Endothelial cell of umbilical vein (primary cell): ENCODE results near the gene RIF1. TPM values are rescaled to one million over a fixed set of nuclear protein-coding genes. Genes with fewer than 3 reads are reported as not detected.

Experiments
- BruUV-seq: library from RNA; stranded (reverse); fragments of 400-500 nt; replicated peaks from 2 replicates; lab custom pipeline; 2021; lab: Mats Ljungman, UMichigan
- CTCF ChIA-PET: fragments of 300-600, 350-600 bp; sonication (Branson Sonifier 250); formaldehyde crosslinking; loops from one replicate; lab custom pipeline; 2021; ENCODE audit warnings: antibody characterized with exemption, inconsistent platforms; lab: Charles Lee
- POLR2A ChIA-PET: fragments of 300-600, 350-600 bp; sonication (Branson Sonifier 250); formaldehyde crosslinking; loops from one replicate; lab custom pipeline; 2021; ENCODE audit warnings: antibody characterized with exemption, inconsistent platforms; lab: Charles Lee
- DNase-seq: peaks from one replicate; pipeline ENCODE4 v3.0.0-alpha.2; 2011; ENCODE audit warnings: low read depth, low spot score
- FAIRE-seq: peaks from 2 replicates; lab custom pipeline; 2011; peaks lifted over from hg19 to GRCh38; lab: Jason Lieb, UNC
- H2AFZ ChIP-seq: 2 replicates; pipeline ENCODE4 v1.6.0; 2012; ENCODE audit warnings: low read depth, low read length, control low read depth, inconsistent platforms
- H3K27ac ChIP-seq: 2 replicates; pipeline ENCODE4 v1.5.1; 2011; ENCODE audit warnings: low read depth, mild to moderate bottlenecking, control low read depth, low read length, moderate library complexity; ENCODE audit not compliant: insufficient read depth
- H3K27me3 ChIP-seq, 2 experiments: 2 replicates each; pipeline versions ENCODE4 v1.6.0 to v1.6.1; 2011; ENCODE audit warnings: low read length in 2 of 2, mixed read lengths in 1 of 2; ENCODE audit not compliant: control insufficient read depth in 2 of 2, insufficient read depth in 2 of 2
- H3K36me3 ChIP-seq, 2 experiments: 2 replicates in 1 of 2; 3 replicates in 1 of 2; pipeline ENCODE4 v1.5.1; 2011; ENCODE audit warnings: low read length in 2 of 2, mild to moderate bottlenecking in 1 of 2, moderate library complexity in 1 of 2; ENCODE audit not compliant: control insufficient read depth in 2 of 2, insufficient read depth in 2 of 2; ENCODE audit errors: extremely low read depth in 1 of 2
- H3K4me1 ChIP-seq: 3 replicates; pipeline ENCODE4 v1.5.1; 2011; ENCODE audit warnings: mild to moderate bottlenecking, low read length; ENCODE audit not compliant: control insufficient read depth, insufficient read depth; ENCODE audit errors: extremely low read depth
- H3K4me2 ChIP-seq: 2 replicates; pipeline ENCODE4 v1.6.1; 2011; ENCODE audit warnings: low read length, control low read depth, mixed read lengths; ENCODE audit not compliant: insufficient read depth
- H3K4me3 ChIP-seq, 3 experiments: fragments of 200-600 bp in 1 of 3; sonication (generic), shearing (Covaris generic) in 1 of 3; replicated peaks in 1 of 3; 2 replicates each; pipeline ENCODE4 v1.5.1; 2011 to 2016; ENCODE audit warnings: control low read depth in 3 of 3, low read length in 3 of 3, mild to moderate bottlenecking in 2 of 3, inconsistent platforms in 1 of 3, low read depth in 1 of 3, moderate library complexity in 1 of 3; ENCODE audit not compliant: insufficient read depth in 1 of 3
- H3K79me2 ChIP-seq: 2 replicates; pipeline ENCODE4 v1.6.0; 2012; ENCODE audit warnings: low read length, inconsistent platforms; ENCODE audit not compliant: control insufficient read depth, insufficient read depth
- H3K9ac ChIP-seq: replicated peaks from 2 replicates; pipeline ENCODE3; 2011; ENCODE audit warnings: low read length, control low read depth; ENCODE audit not compliant: insufficient read depth; ENCODE audit errors: extremely low read depth
- H3K9me1 ChIP-seq: replicated peaks from 3 replicates; pipeline ENCODE4 v1.6.0; 2011; ENCODE audit warnings: mild to moderate bottlenecking, low read length; ENCODE audit not compliant: control insufficient read depth, insufficient read depth; ENCODE audit errors: extremely low read depth
- H3K9me3 ChIP-seq: replicated peaks from 2 replicates; pipeline ENCODE4 v1.5.1; 2012; ENCODE audit warnings: low read length, inconsistent platforms; ENCODE audit not compliant: control insufficient read depth, insufficient read depth
- H4K20me1 ChIP-seq: replicated peaks from 2 replicates; pipeline ENCODE3; 2011; ENCODE audit warnings: mild to moderate bottlenecking, low read length; ENCODE audit not compliant: control insufficient read depth, insufficient read depth; ENCODE audit errors: extremely low read depth
- EZH2 ChIP-seq: IDR thresholded peaks from 2 replicates; pipeline ENCODE4 v1.6.1; 2012; ENCODE audit warnings: borderline replicate concordance, low read depth, mild to moderate bottlenecking, moderate library complexity, low read length, inconsistent platforms; ENCODE audit not compliant: severe bottlenecking
- FOS ChIP-seq: IDR thresholded peaks from 2 replicates; pipeline ENCODE4 v1.6.1; 2011; ENCODE audit warnings: mild to moderate bottlenecking, low read length, moderate library complexity, borderline replicate concordance; ENCODE audit not compliant: insufficient read depth
- GATA2 ChIP-seq: IDR thresholded peaks from 2 replicates; pipeline ENCODE4 v1.7.0; 2011; ENCODE audit warnings: low read depth, mild to moderate bottlenecking, moderate library complexity, mixed read lengths, low read length; ENCODE audit not compliant: insufficient read length, insufficient read depth
- JUN ChIP-seq: IDR thresholded peaks from 2 replicates; pipeline ENCODE4 v1.6.1; 2011; ENCODE audit warnings: borderline replicate concordance, low read depth; ENCODE audit not compliant: insufficient read length, insufficient read depth
- MYC ChIP-seq: IDR thresholded peaks from one replicate; pipeline ENCODE4 v1.6.1; 2011; ENCODE audit warnings: mild to moderate bottlenecking, low read depth, low read length
- POLR2A ChIP-seq: IDR thresholded peaks from 2 replicates; pipeline ENCODE4 v1.6.1; 2012; ENCODE audit warnings: low read depth, mild to moderate bottlenecking, control low read depth, low read length
- POLR2AphosphoS5 ChIP-seq: IDR thresholded peaks from 2 replicates; pipeline ENCODE4 v1.6.1; 2012; ENCODE audit warnings: low read depth, mild to moderate bottlenecking, control low read depth, low read length, moderate library complexity; ENCODE audit not compliant: insufficient read depth
- dilution Hi-C: fragments of 300-500 bp; cut with MboI; formaldehyde crosslinking; loops from one replicate; pipeline ENCODE4 v1.15.0; 2019; ENCODE audit warnings: low sequenced_read_pairs; ENCODE audit not compliant: extremely low pct_ligation_motif_present
- intact Hi-C: fragments of 100-400 bp; cut with micrococcal nuclease; formaldehyde crosslinking; loops from one replicate; pipeline ENCODE4 v1.10.0; 2022
- polyA plus RNA-seq, 4 experiments: library from polyadenylated mRNA; depleted of rRNA in 3 of 4; stranded (reverse) in 3 of 4; unstranded in 1 of 4; fragments of >200 nt; gene quantifications; 2 replicates each; pipeline versions ENCODE4 v1.2.1 to v1.2.3, GENCODE V29; 2011 to 2012; ENCODE audit warnings: missing spikeins in 1 of 4
- total RNA-seq: library from RNA; stranded (reverse); gene quantifications from 2 replicates; pipeline ENCODE4 v1.2.3, GENCODE V29; 2021
- TF ChIP-seq, protein P1 (sequence below): IDR thresholded peaks from 2 replicates; pipeline ENCODE4 v1.6.1; 2011; ENCODE audit not compliant: insufficient read depth, insufficient read length
- TF ChIP-seq, protein P2 (sequence below), 2 donors: IDR thresholded peaks; 1 replicate in 1 of 2; 2 replicates in 1 of 2; pipeline ENCODE4 v1.5.1; 2011; ENCODE audit warnings: low read length in 2 of 2, mild to moderate bottlenecking in 2 of 2, moderate library complexity in 2 of 2, control low read depth in 1 of 2, inconsistent platforms in 1 of 2, low read depth in 1 of 2; ENCODE audit not compliant: insufficient read depth in 1 of 2; ENCODE audit errors: extremely low read depth in 1 of 2

Gene RIF1
- total and polyA plus RNA-seq, 2 donors (not counting 3 experiments of a cell fraction or from before 2014, with no cell fraction given) = 5.1 to 55.3 TPM

DNA sequence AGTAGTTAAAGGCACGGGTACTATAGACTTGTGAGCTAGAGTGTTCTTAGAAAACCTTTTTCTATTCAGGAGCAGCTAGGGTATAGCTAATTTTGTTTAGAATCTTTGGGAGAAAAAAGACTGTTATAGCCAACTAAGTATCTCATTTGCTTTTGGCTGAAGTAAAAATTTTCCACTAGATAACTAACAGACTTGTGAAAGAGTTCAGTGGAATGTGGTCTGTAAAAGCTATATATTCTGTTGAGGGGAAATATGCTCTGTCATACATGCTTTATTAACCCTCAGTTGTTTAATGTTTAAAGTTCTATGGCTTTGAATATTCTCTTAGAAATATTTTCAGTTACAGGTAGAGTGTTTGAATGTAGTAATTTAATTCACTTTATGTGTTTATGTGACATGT, 49.7 kb downstream of the RIF1 start:
- no peaks in the 10 kb centered on the region for H3K9me1 ChIP-seq
- FAIRE-seq = no peak
- no peaks in the 10 kb centered on the region for H3K4me1 ChIP-seq
- H3K9me3 ChIP-seq = no peaks in the 10 kb centered on the region
- H3K9ac ChIP-seq = no peak overlapping the region
- H3K79me2 ChIP-seq = no peaks in the 10 kb centered on the region
- no peak for TF ChIP-seq MYC
- TF ChIP-seq, protein P1, sequence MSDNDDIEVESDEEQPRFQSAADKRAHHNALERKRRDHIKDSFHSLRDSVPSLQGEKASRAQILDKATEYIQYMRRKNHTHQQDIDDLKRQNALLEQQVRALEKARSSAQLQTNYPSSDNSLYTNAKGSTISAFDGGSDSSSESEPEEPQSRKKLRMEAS = no peak
- no peak for TF ChIP-seq POLR2AphosphoS5
- TF ChIP-seq GATA2 = no peak
- no peak for TF ChIP-seq FOS
- TF ChIP-seq, protein P2, sequence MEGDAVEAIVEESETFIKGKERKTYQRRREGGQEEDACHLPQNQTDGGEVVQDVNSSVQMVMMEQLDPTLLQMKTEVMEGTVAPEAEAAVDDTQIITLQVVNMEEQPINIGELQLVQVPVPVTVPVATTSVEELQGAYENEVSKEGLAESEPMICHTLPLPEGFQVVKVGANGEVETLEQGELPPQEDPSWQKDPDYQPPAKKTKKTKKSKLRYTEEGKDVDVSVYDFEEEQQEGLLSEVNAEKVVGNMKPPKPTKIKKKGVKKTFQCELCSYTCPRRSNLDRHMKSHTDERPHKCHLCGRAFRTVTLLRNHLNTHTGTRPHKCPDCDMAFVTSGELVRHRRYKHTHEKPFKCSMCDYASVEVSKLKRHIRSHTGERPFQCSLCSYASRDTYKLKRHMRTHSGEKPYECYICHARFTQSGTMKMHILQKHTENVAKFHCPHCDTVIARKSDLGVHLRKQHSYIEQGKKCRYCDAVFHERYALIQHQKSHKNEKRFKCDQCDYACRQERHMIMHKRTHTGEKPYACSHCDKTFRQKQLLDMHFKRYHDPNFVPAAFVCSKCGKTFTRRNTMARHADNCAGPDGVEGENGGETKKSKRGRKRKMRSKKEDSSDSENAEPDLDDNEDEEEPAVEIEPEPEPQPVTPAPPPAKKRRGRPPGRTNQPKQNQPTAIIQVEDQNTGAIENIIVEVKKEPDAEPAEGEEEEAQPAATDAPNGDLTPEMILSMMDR (IDR thresholded peaks at IDR 0.05; ENCODE audit: extremely low read depth in 1 of 2, insufficient read depth in 1 of 2, low read depth in 1 of 2, low read length in 2 of 2) = no peak
- TF ChIP-seq EZH2 = no peak
- TF ChIP-seq JUN = no peak
- TF ChIP-seq POLR2A = no peak
- dilution Hi-C loops (no loop called here), intact Hi-C loops (no loop called here)
- no peaks in the 10 kb centered on the region for H4K20me1 ChIP-seq
- no peaks in the 10 kb centered on the region for H3K27me3 ChIP-seq
- no peak for DNase-seq
- no TSS peak for BruUV-seq
- H2AFZ ChIP-seq = no peak overlapping the region
- H3K36me3 ChIP-seq = peaks cover 3 to 40% of the 10 kb centered on the region in 2 experiments
- H3K4me3 ChIP-seq = no peak overlapping the region
- POLR2A ChIA-PET = no interaction called here
- no peak overlapping the region for H3K4me2 ChIP-seq
- no peak overlapping the region for H3K27ac ChIP-seq
- CTCF ChIA-PET = interaction anchor here (1.1 kb wide), 1 partner anchor 28 kb away, joined by 3 read pairs; no protein-coding TSS in a partner anchor
